ENCODE data around the gene ASS1. TPM values are rescaled to one million over a fixed set of nuclear protein-coding genes. Genes with fewer than 3 reads are reported as not detected.

The ASS1 gene
- total RNA-seq, 1 donor from 2014 or later = 117 TPM

DNA sequence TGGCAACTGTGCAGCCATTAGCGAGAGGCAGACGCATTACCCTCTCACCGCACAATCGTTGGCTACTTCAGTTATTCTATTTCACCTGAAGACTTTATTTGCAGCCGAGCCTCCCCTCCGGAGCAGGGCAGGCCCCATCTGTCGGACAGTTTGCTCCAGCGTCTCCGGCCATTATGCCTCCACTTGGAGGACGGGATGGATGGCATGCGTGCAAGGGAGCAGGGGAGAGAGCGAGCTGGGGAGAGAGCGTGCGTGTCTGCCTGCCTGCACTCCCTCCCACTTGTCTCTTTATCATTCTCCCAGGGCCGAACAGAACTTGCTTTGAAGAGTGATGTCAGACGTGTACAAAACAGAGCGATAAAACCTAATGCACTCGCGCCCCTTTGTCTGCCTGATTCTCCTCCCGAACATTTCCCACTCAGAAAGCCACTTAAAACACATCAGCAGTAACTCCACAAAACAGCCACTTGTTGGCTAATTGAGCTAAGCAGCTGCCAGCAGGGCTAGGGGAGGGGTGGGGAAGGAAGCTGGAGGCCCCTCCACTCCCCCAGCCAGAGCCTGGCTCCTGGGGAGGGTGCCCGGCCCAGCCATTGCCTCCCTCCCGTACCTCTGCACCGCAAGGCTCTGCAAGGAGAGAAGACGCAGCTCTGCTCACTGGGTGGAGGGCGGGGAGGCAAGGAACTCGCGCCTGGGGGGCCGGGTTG, 91.2 kb downstream of the ASS1 start:
- Histone ChIP-seq H3K27me3 (ENCODE audit: insufficient read depth, low read length) (peaks cover 26% of the 10 kb centered on the region), H4K20me1 (ENCODE audit: insufficient read depth, low read length) (no peaks in the 10 kb centered on the region), H3K79me2 (ENCODE audit: insufficient read depth, low read length) (no peaks in the 10 kb centered on the region), H2AFZ (ENCODE audit: low read depth, low read length) (peak overlapping the region; percentile 75), H3K36me3 (ENCODE audit: insufficient read depth, low read length) (no peaks in the 10 kb centered on the region), H3K4me2 (ENCODE audit: low read length) (peak overlapping the region; percentile 83), H3K9me3 (ENCODE audit: insufficient read depth, low read depth, low read length) (no peaks in the 10 kb centered on the region), H3K4me1 (ENCODE audit: insufficient read depth, low read length) (peaks cover 4% of the 10 kb centered on the region), H3K27ac (ENCODE audit: low read depth, low read length) (no peak overlapping the region), H3K4me3 (ENCODE audit: insufficient read depth, low read depth, low read length) (peak overlapping the region; percentile 2), H3K9ac (ENCODE audit: low read length) (no peak overlapping the region)
- Mint-ChIP-seq H3K9me3 (ENCODE audit: unreplicated experiment) (no peaks in the 10 kb centered on the region), H3K27ac (ENCODE audit: unreplicated experiment) (no peak overlapping the region), H3K4me1 (ENCODE audit: low read depth, unreplicated experiment) (peaks cover 2% of the 10 kb centered on the region), H3K36me3 (ENCODE audit: low read depth, unreplicated experiment) (no peaks in the 10 kb centered on the region), H3K4me3 (ENCODE audit: unreplicated experiment) (no peak overlapping the region), H3K27me3 (ENCODE audit: low read depth, unreplicated experiment) (peaks cover 38% of the 10 kb centered on the region)
- FAIRE-seq (no peak), DNase-seq (ENCODE audit: low read depth) (peak; percentile 46)
- TF ChIP-seq EZH2 (IDR thresholded peaks at IDR 0.05; ENCODE audit: insufficient read depth, low read length) = no peak
- TF ChIP-seq, protein P1, sequence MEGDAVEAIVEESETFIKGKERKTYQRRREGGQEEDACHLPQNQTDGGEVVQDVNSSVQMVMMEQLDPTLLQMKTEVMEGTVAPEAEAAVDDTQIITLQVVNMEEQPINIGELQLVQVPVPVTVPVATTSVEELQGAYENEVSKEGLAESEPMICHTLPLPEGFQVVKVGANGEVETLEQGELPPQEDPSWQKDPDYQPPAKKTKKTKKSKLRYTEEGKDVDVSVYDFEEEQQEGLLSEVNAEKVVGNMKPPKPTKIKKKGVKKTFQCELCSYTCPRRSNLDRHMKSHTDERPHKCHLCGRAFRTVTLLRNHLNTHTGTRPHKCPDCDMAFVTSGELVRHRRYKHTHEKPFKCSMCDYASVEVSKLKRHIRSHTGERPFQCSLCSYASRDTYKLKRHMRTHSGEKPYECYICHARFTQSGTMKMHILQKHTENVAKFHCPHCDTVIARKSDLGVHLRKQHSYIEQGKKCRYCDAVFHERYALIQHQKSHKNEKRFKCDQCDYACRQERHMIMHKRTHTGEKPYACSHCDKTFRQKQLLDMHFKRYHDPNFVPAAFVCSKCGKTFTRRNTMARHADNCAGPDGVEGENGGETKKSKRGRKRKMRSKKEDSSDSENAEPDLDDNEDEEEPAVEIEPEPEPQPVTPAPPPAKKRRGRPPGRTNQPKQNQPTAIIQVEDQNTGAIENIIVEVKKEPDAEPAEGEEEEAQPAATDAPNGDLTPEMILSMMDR (IDR thresholded peaks at IDR 0.05; ENCODE audit: insufficient read depth, low read depth, low read length) = no peak

DNA sequence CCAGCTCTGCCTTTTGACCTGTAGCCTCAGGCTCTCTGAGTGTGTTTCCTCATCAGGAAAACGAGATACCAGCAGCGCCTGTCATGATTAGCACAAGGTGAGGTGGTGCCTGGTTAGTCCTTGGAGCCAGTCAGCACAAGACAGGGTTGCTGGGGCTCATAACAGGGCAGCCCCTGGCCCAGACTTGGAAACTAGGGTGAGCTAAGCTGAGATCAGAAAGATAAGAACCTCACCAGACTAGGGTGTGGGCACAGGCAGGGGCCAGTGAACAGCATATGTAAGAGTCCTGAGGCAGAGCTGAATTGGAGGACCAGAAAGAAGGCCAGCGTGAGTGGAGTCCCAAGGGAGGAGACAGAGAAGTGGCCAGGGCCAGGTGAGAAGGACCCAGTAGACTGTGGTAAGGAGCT, 91.9 kb downstream of the ASS1 start:
- Mint-ChIP-seq H3K4me3 (ENCODE audit: unreplicated experiment) (no peak overlapping the region), H3K9me3 (ENCODE audit: unreplicated experiment) (no peaks in the 10 kb centered on the region), H3K36me3 (ENCODE audit: low read depth, unreplicated experiment) (no peaks in the 10 kb centered on the region), H3K4me1 (ENCODE audit: low read depth, unreplicated experiment) (peaks cover 2% of the 10 kb centered on the region), H3K27me3 (ENCODE audit: low read depth, unreplicated experiment) (peaks cover 40% of the 10 kb centered on the region), H3K27ac (ENCODE audit: unreplicated experiment) (no peak overlapping the region)
- no peaks in the 10 kb centered on the region for H3K79me2 ChIP-seq (ENCODE audit: insufficient read depth, low read length)
- H3K4me1 ChIP-seq (ENCODE audit: insufficient read depth, low read length) = peaks cover 4% of the 10 kb centered on the region
- no peaks in the 10 kb centered on the region for H3K9me3 ChIP-seq (ENCODE audit: insufficient read depth, low read depth, low read length)
- no peak for DNase-seq (ENCODE audit: low read depth)
- H3K9ac ChIP-seq (ENCODE audit: low read length) = no peak overlapping the region
- no peak overlapping the region for H3K27ac ChIP-seq (ENCODE audit: low read depth, low read length)
- no peak for TF ChIP-seq EZH2 (IDR thresholded peaks at IDR 0.05; ENCODE audit: insufficient read depth, low read length)
- TF ChIP-seq, protein P1 (IDR thresholded peaks at IDR 0.05; ENCODE audit: insufficient read depth, low read depth, low read length) = no peak
- H3K4me3 ChIP-seq (ENCODE audit: insufficient read depth, low read depth, low read length) = no peak overlapping the region
- no peak for FAIRE-seq
- H2AFZ ChIP-seq (ENCODE audit: low read depth, low read length) = no peak overlapping the region
- H3K27me3 ChIP-seq (ENCODE audit: insufficient read depth, low read length) = peaks cover 26% of the 10 kb centered on the region
- H3K4me2 ChIP-seq (ENCODE audit: low read length) = no peak overlapping the region
- H4K20me1 ChIP-seq (ENCODE audit: insufficient read depth, low read length) = no peaks in the 10 kb centered on the region
- H3K36me3 ChIP-seq (ENCODE audit: insufficient read depth, low read length) = no peaks in the 10 kb centered on the region

All from astrocyte (in vitro differentiated cells and primary cell).